Neural progenitor cell (in vitro differentiated cells): ENCODE results near the gene ARVCF.

Experiments used
- EZH2 ChIP-seq: fragments of 200-600 bp; sonication (generic); IDR thresholded peaks from 2 replicates; pipeline ENCODE4 v1.6.1; 2017; ENCODE audit warnings: antibody characterized with exemption, mild to moderate bottlenecking, moderate library complexity
- TF ChIP-seq, protein P1 (sequence below): fragments of 200-600 bp; sonication (generic); IDR thresholded peaks from 2 replicates; pipeline ENCODE4 v1.5.1; 2017; ENCODE audit warnings: antibody characterized with exemption, mild to moderate bottlenecking

DNA sequence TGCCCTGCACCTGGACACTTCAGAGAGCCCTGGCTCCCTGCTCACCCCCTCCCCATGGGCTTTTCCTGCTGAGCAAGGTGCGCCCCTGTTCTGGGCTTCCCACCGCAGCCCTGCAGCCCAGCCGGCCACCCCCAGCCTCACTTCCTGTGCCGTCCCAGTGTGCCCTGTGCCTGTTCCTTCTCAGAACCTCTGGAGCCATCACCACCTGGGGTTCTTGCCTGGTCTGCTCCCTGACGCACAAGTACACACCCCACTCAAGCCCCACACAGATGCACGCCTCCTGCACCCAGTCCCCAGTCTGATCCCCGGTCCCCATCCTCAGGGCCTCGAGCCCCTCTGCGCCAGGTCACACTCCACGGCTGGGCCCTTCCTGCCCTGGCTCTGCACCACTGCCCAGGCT is 39.5 kb upstream of the ARVCF start:
- TF ChIP-seq, protein P1, sequence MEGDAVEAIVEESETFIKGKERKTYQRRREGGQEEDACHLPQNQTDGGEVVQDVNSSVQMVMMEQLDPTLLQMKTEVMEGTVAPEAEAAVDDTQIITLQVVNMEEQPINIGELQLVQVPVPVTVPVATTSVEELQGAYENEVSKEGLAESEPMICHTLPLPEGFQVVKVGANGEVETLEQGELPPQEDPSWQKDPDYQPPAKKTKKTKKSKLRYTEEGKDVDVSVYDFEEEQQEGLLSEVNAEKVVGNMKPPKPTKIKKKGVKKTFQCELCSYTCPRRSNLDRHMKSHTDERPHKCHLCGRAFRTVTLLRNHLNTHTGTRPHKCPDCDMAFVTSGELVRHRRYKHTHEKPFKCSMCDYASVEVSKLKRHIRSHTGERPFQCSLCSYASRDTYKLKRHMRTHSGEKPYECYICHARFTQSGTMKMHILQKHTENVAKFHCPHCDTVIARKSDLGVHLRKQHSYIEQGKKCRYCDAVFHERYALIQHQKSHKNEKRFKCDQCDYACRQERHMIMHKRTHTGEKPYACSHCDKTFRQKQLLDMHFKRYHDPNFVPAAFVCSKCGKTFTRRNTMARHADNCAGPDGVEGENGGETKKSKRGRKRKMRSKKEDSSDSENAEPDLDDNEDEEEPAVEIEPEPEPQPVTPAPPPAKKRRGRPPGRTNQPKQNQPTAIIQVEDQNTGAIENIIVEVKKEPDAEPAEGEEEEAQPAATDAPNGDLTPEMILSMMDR, result no peak
- no peak for TF ChIP-seq EZH2
